Caco-2 (cell line): ENCODE measurements around the gene ADIPOR2. TPM values are rescaled to one million over a fixed set of nuclear protein-coding genes. Genes with fewer than 3 reads are reported as not detected.

Source experiments
- BruUV-seq: library from RNA; stranded (reverse); fragments of 400-500 nt; replicated peaks from 2 replicates; lab custom pipeline; 2021; lab: Mats Ljungman, UMichigan
- CTCF ChIA-PET: fragments of 300-600 bp; sonication (Branson Sonifier 250); formaldehyde crosslinking; loops from one replicate; lab custom pipeline; 2022; ENCODE audit warnings: antibody characterized with exemption; lab: Charles Lee
- POLR2A ChIA-PET: fragments of 300-600 bp; sonication (Branson Sonifier 250); formaldehyde crosslinking; loops from one replicate; lab custom pipeline; 2022; ENCODE audit warnings: antibody characterized with exemption; lab: Charles Lee
- DNase-seq, 2 experiments: peaks; one replicate each; pipeline versions ENCODE4 v3.0.0 to v3.0.0-alpha.2; 2020 to 2022
- H3K27me3 ChIP-seq: replicated peaks from 2 replicates; pipeline ENCODE4 v1.6.0; 2011; ENCODE audit warnings: low read length; ENCODE audit not compliant: control insufficient read depth, insufficient read depth
- H3K36me3 ChIP-seq: 2 replicates; pipeline ENCODE4 v1.5.1; 2011; ENCODE audit warnings: low read length; ENCODE audit not compliant: control insufficient read depth, insufficient read depth
- H3K4me1 ChIP-seq: fragments of 250-450 bp; sonication (Bioruptor Pico); 2 replicates; pipeline ENCODE4 v1.5.1; 2020; ENCODE audit warnings: mild to moderate bottlenecking
- H3K4me3 ChIP-seq: 2 replicates; pipeline ENCODE4 v1.5.1; 2011; ENCODE audit warnings: low read depth, mild to moderate bottlenecking, control low read depth, low read length
- H3K9me3 ChIP-seq: fragments of 250-450 bp; sonication (Bioruptor Pico); 2 replicates; pipeline ENCODE4 v1.5.1; 2020; ENCODE audit warnings: mild to moderate bottlenecking, moderate library complexity
- H3K27ac Mint-ChIP-seq: one replicate; pipeline ENCODE4 v1.8.0; 2022; ENCODE audit warnings: mixed read lengths; ENCODE audit not compliant: unreplicated experiment
- H3K27me3 Mint-ChIP-seq: one replicate; pipeline ENCODE4 v1.8.0; 2022; ENCODE audit warnings: mixed read lengths; ENCODE audit not compliant: insufficient read depth, unreplicated experiment
- H3K36me3 Mint-ChIP-seq: one replicate; pipeline ENCODE4 v1.8.0; 2022; ENCODE audit warnings: mild to moderate bottlenecking, mixed read lengths; ENCODE audit not compliant: insufficient read depth, unreplicated experiment
- H3K4me1 Mint-ChIP-seq: one replicate; pipeline ENCODE4 v1.8.0; 2022; ENCODE audit warnings: low read depth, mixed read lengths; ENCODE audit not compliant: unreplicated experiment
- H3K4me3 Mint-ChIP-seq: one replicate; pipeline ENCODE4 v1.8.0; 2022; ENCODE audit warnings: mild to moderate bottlenecking, moderate library complexity, mixed read lengths; ENCODE audit not compliant: unreplicated experiment
- H3K9me3 Mint-ChIP-seq: one replicate; pipeline ENCODE4 v1.8.0; 2022; ENCODE audit warnings: mixed read lengths; ENCODE audit not compliant: unreplicated experiment
- intact Hi-C: fragments of 100-400 bp; cut with micrococcal nuclease; formaldehyde crosslinking; loops from one replicate; pipeline ENCODE4 v1.10.0; 2022; ENCODE audit not compliant: unreplicated experiment
- total RNA-seq: library from RNA; stranded (reverse); gene quantifications from 2 replicates; pipeline ENCODE4 v1.2.3, GENCODE V29; 2022
- TF ChIP-seq, protein P1 (sequence below), 2 experiments: fragments of 200-600 bp in 1 of 2; IDR thresholded peaks; 1 replicate in 1 of 2; 2 replicates in 1 of 2; pipeline versions ENCODE4 v1.5.1 to v1.8.0; 2011 to 2022; ENCODE audit warnings: antibody characterized with exemption in 1 of 2, control low read depth in 1 of 2, inconsistent platforms in 1 of 2, low read depth in 1 of 2, low read length in 1 of 2, mild to moderate bottlenecking in 1 of 2, moderate library complexity in 1 of 2; ENCODE audit not compliant: insufficient read depth in 1 of 2, severe bottlenecking in 1 of 2, unreplicated experiment in 1 of 2

ADIPOR2 gene
- total RNA-seq, 1 experiment from 2014 or later = 119 TPM

DNA sequence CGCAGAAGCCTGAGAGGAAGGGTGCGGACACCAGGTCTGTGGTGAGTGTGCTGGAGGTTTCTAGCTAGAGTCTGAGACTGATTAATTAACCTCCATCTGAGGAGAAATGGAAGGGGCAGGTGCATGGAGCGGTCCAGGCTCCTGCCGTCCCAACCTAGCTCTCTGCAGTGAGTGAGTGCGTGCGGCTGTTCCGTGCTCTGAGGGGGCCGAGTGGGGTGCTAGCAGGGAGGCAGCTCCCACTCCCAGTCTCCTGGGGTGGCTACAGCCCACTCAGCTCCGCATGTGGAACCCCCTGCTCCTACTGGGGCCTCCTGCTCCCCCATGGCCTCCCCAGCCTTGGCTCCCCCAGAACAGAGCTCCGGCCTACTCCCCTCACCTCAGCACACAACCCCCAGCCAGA, 132.4 kb downstream of the ADIPOR2 start:
- H3K4me3 ChIP-seq = no peak overlapping the region
- no peaks in the 10 kb centered on the region for H3K9me3 Mint-ChIP-seq
- H3K27me3 ChIP-seq = no peaks in the 10 kb centered on the region
- H3K27me3 Mint-ChIP-seq = peaks cover 18% of the 10 kb centered on the region
- H3K4me1 Mint-ChIP-seq = no peaks in the 10 kb centered on the region
- H3K4me3 Mint-ChIP-seq = no peak overlapping the region
- no peaks in the 10 kb centered on the region for H3K4me1 ChIP-seq
- ChIA-PET CTCF (no interaction called here), POLR2A (no interaction called here)
- peaks cover 5% of the 10 kb centered on the region for H3K36me3 Mint-ChIP-seq
- intact Hi-C loops = no loop called here
- H3K36me3 ChIP-seq = no peaks in the 10 kb centered on the region
- no peak overlapping the region for H3K27ac Mint-ChIP-seq
- DNase-seq = no peak
- BruUV-seq = no TSS peak
- H3K9me3 ChIP-seq = no peaks in the 10 kb centered on the region
- TF ChIP-seq, protein P1, sequence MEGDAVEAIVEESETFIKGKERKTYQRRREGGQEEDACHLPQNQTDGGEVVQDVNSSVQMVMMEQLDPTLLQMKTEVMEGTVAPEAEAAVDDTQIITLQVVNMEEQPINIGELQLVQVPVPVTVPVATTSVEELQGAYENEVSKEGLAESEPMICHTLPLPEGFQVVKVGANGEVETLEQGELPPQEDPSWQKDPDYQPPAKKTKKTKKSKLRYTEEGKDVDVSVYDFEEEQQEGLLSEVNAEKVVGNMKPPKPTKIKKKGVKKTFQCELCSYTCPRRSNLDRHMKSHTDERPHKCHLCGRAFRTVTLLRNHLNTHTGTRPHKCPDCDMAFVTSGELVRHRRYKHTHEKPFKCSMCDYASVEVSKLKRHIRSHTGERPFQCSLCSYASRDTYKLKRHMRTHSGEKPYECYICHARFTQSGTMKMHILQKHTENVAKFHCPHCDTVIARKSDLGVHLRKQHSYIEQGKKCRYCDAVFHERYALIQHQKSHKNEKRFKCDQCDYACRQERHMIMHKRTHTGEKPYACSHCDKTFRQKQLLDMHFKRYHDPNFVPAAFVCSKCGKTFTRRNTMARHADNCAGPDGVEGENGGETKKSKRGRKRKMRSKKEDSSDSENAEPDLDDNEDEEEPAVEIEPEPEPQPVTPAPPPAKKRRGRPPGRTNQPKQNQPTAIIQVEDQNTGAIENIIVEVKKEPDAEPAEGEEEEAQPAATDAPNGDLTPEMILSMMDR (IDR thresholded peaks at IDR 0.05; ENCODE audit: insufficient read depth in 1 of 2, low read depth in 1 of 2, low read length in 1 of 2, severe bottlenecking in 1 of 2, unreplicated experiment in 1 of 2) = no peak

DNA sequence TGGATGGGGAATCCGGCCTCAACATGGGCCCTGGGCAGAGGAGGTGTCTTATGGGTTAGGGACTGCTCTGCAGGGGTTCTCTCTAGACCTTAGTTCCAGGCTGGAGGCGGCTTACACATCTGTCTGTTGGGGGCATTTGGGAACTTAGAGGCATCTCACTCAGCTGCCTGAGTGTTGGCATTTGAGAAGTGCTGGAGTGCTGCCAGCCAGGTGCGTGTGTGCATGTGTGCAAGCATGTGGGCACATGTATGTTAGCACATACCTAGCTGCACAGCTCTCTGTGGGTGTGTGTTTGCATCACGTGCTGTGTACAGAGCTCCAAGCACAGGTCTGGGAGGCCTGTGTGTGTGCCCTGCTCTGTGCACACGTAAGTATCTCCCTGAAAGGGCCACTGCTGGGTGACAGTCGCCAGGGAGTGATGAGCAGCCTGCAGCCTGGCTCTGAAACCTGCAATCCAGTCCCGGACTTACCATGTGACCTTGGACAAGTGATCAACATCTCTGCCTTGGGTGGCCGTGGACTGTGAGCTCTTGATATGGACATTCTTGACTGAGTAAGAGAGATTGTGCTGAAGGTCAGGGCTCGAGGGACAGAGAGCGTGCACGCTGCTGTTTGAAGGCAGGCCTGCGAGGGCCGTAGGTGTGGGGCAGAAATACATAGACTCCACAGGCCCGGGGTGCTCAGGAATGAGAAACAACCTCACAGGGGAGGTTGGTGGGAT, 134.7 kb downstream of the ADIPOR2 start:
- no peak overlapping the region for H3K4me3 ChIP-seq
- H3K4me1 ChIP-seq = peaks cover 1% of the 10 kb centered on the region; the same call in 1 of the 2 replicates
- peaks cover 1% of the 10 kb centered on the region for H3K4me1 Mint-ChIP-seq
- H3K4me3 Mint-ChIP-seq = no peak overlapping the region
- H3K36me3 Mint-ChIP-seq = peaks cover 6% of the 10 kb centered on the region
- no peaks in the 10 kb centered on the region for H3K27me3 ChIP-seq
- H3K9me3 ChIP-seq = no peaks in the 10 kb centered on the region
- TF ChIP-seq, protein P1 (IDR thresholded peaks at IDR 0.05; ENCODE audit: insufficient read depth in 1 of 2, low read depth in 1 of 2, low read length in 1 of 2, severe bottlenecking in 1 of 2, unreplicated experiment in 1 of 2) = no peak
- no peaks in the 10 kb centered on the region for H3K9me3 Mint-ChIP-seq
- BruUV-seq = no TSS peak
- CTCF ChIA-PET = no interaction called here
- POLR2A ChIA-PET = no interaction called here
- intact Hi-C loops = no loop called here
- no peaks in the 10 kb centered on the region for H3K36me3 ChIP-seq
- DNase-seq = no peak
- H3K27ac Mint-ChIP-seq = no peak overlapping the region
- H3K27me3 Mint-ChIP-seq = peaks cover 11% of the 10 kb centered on the region

DNA sequence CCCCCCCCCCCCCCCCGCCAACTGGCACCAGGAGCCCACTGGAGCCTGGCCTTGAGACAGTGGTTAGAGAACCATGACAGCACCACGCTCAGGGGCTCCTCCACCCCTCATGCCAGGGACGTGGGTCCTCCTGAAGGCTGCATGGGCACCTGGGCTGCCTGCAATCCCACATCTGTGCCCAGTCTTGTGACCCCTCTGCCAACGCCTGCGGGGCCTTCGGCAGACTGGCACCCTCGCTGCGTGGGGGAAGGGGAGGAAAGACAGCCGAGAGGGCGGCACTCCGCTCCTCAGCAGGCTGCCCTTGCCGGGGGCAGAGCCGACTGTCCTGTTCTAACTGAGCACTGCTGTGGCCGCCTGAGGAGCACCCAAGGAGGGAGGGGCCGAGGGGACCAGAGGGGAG, 135.5 kb downstream of the ADIPOR2 start:
- Histone ChIP-seq H3K4me3 (no peak overlapping the region), H3K27me3 (no peaks in the 10 kb centered on the region), H3K9me3 (no peaks in the 10 kb centered on the region), H3K36me3 (no peaks in the 10 kb centered on the region), H3K4me1 (peaks cover 6% of the 10 kb centered on the region)
- TF ChIP-seq, protein P1 (IDR thresholded peaks at IDR 0.05; ENCODE audit: insufficient read depth in 1 of 2, low read depth in 1 of 2, low read length in 1 of 2, severe bottlenecking in 1 of 2, unreplicated experiment in 1 of 2) = no peak
- no TSS peak for BruUV-seq
- no peak for DNase-seq
- ChIA-PET CTCF (no interaction called here), POLR2A (no interaction called here)
- H3K36me3 Mint-ChIP-seq = peaks cover 8% of the 10 kb centered on the region
- peaks cover 11% of the 10 kb centered on the region for H3K27me3 Mint-ChIP-seq
- no peak overlapping the region for H3K4me3 Mint-ChIP-seq
- intact Hi-C loops = no loop called here
- H3K4me1 Mint-ChIP-seq = peaks cover 8% of the 10 kb centered on the region
- H3K27ac Mint-ChIP-seq = no peak overlapping the region
- H3K9me3 Mint-ChIP-seq = no peaks in the 10 kb centered on the region
